Measurements from ENCODE around the gene TMEM51. TPM values are rescaled to one million over a fixed set of nuclear protein-coding genes. Genes with fewer than 3 reads are reported as not detected.

TMEM51 gene
- total and polyA plus RNA-seq, 2 of the 13 experiments (the other 11 are each of a cell fraction or from before 2014, with no cell fraction given): 12.2 to 22.3 TPM

DNA sequence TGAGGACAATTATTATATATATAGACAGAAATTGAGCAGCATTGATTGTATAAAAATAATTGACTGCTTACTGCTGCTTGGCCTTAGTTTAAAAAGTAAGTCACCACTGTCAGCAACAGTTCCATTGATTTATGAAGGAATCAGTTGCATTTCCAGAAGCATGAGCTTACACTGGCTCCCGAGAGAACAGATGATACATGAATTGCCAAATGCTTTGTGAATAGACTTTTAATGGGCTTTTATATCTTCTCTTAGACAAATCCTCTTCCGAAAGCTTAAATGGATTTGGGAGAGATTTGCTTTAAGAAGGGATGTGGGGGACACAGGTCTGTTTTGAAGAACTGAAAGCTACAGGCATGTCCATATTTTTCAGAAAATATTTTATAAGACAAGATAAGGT lies 101.0 kb downstream of the TMEM51 start:
- WGBS (ENCODE audit: low lambda C conversion rate): 2% methylated on average over 2 of the region's 2 CpGs
- in situ Hi-C loops (cut with HindIII; ENCODE audit: extremely low pct_ligation_motif_present, low pct_unique_long_range_greater_than_20kb): no loop called here

More for the DNA sequence above, 101.0 kb downstream of the TMEM51 start:
- POLR2A ChIA-PET: no interaction called here
- Histone ChIP-seq H4K20me1 (ENCODE audit: insufficient read depth, low read length) (no peaks in the 10 kb centered on the region), H3K36me3 (replicated peaks in 1 of 2; ENCODE audit: control insufficient read depth in 1 of 2, insufficient read depth in 2 of 2, low read length in 2 of 2) (no peaks in the 10 kb centered on the region), H3K27me3 (ENCODE audit: control insufficient read depth in 1 of 2, insufficient read depth in 2 of 2, low read length in 2 of 2) (peaks cover 0 to 35% of the 10 kb centered on the region in 2 experiments; a peak in 2 of 5 replicates), H3K4me2 (ENCODE audit: low read depth, low read length) (no peak overlapping the region), H3K79me2 (ENCODE audit: insufficient read depth, low read length) (no peaks in the 10 kb centered on the region), H3K4me1 (ENCODE audit: insufficient read depth, low read length) (peaks cover 5% of the 10 kb centered on the region), H3K27ac (ENCODE audit: extremely low read length, insufficient read depth, low read length) (no peak overlapping the region), H2AFZ (ENCODE audit: low read length) (no peak overlapping the region), H3K4me3 (replicated peaks in 1 of 3; ENCODE audit: insufficient read depth in 1 of 3, low read depth in 2 of 3, low read length in 3 of 3) (no peak overlapping the region), H3K9me3 (ENCODE audit: low read length) (no peaks in the 10 kb centered on the region), H3K9ac (ENCODE audit: insufficient read depth, low read depth, low read length) (no peak overlapping the region)
- CTCF ChIA-PET (ENCODE audit: low intra/inter-chr PET ratio, low total read pairs): no interaction called here
- FAIRE-seq: no peak
- no peak for DNase-seq (ENCODE audit: low spot score)
- no peak for TF ChIP-seq RBAK (CRISPR knock-in tag; IDR thresholded peaks at IDR 0.05)
- TF ChIP-seq, protein P1, sequence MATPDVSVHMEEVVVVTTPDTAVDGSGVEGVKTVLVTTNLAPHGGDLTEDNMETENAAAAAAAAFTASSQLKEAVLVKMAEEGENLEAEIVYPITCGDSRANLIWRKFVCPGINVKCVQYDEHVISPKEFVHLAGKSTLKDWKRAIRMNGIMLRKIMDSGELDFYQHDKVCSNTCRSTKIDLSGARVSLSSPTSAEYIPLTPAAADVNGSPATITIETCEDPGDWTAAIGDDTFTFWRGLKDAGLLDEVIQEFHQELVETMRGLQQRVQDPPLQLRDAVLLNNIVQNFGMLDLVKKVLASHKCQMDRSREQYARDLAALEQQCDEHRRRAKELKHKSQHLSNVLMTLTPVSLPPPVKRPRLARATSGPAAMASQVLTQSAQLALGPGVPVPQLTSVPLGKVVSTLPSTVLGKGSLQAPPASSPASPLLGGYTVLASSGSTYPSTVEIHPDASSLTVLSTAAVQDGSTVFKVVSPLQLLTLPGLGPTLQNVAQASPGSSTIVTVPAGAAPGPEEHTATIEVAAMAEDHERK (CRISPR knock-in tag; IDR thresholded peaks at IDR 0.05; ENCODE audit: low read depth): no peak
- TF ChIP-seq, protein P2, sequence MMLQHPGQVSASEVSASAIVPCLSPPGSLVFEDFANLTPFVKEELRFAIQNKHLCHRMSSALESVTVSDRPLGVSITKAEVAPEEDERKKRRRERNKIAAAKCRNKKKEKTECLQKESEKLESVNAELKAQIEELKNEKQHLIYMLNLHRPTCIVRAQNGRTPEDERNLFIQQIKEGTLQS (CRISPR knock-in tag; IDR thresholded peaks at IDR 0.05): no peak
- TF ChIP-seq NFKBIZ (CRISPR knock-in tag; IDR thresholded peaks at IDR 0.05): no peak
- TF ChIP-seq ZFP90 (CRISPR knock-in tag; IDR thresholded peaks at IDR 0.05; ENCODE audit: borderline replicate concordance): no peak
- TF ChIP-seq REL (CRISPR knock-in tag; conservative IDR thresholded peaks at IDR 0.05): no peak
- TF ChIP-seq ZNF256 (CRISPR knock-in tag; conservative IDR thresholded peaks at IDR 0.05): no peak
- TF ChIP-seq, protein P3, sequence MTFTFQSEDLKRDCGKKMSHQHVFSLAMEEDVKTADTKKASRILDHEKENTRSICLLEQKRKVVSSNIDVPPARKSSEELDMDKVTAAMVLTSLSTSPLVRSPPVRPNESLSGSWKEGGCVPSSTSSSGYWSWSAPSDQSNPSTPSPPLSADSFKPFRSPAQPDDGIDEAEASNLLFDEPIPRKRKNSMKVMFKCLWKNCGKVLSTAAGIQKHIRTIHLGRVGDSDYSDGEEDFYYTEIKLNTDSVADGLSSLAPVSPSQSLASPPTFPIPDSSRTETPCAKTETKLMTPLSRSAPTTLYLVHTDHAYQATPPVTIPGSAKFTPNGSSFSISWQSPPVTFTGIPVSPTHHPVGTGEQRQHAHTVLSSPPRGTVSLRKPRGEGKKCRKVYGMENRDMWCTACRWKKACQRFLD (CRISPR knock-in tag; IDR thresholded peaks at IDR 0.05; ENCODE audit: borderline replicate concordance): no peak
- no peak for TF ChIP-seq RFX3 (CRISPR knock-in tag; IDR thresholded peaks at IDR 0.05)
- TF ChIP-seq KAT8 (CRISPR knock-in tag; IDR thresholded peaks at IDR 0.05): no peak
- ATAC-seq: no peak
- intact Hi-C loops (cut with micrococcal nuclease; ENCODE audit: unreplicated experiment): no loop called here
- BruUV-seq (replicated peaks): no TSS peak
